Epithelial cell of umbilical artery (primary cell): Measurements from ENCODE around the gene XPOT. TPM values are rescaled to one million over a fixed set of nuclear protein-coding genes. Genes with fewer than 3 reads are reported as not detected.

Experiments
- total RNA-seq: library from RNA; depleted of rRNA; stranded (reverse); fragments of >200 nt; gene quantifications from 2 replicates; pipeline ENCODE4 v1.2.3, GENCODE V29; 2014

The XPOT gene, protein sequence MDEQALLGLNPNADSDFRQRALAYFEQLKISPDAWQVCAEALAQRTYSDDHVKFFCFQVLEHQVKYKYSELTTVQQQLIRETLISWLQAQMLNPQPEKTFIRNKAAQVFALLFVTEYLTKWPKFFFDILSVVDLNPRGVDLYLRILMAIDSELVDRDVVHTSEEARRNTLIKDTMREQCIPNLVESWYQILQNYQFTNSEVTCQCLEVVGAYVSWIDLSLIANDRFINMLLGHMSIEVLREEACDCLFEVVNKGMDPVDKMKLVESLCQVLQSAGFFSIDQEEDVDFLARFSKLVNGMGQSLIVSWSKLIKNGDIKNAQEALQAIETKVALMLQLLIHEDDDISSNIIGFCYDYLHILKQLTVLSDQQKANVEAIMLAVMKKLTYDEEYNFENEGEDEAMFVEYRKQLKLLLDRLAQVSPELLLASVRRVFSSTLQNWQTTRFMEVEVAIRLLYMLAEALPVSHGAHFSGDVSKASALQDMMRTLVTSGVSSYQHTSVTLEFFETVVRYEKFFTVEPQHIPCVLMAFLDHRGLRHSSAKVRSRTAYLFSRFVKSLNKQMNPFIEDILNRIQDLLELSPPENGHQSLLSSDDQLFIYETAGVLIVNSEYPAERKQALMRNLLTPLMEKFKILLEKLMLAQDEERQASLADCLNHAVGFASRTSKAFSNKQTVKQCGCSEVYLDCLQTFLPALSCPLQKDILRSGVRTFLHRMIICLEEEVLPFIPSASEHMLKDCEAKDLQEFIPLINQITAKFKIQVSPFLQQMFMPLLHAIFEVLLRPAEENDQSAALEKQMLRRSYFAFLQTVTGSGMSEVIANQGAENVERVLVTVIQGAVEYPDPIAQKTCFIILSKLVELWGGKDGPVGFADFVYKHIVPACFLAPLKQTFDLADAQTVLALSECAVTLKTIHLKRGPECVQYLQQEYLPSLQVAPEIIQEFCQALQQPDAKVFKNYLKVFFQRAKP
- total RNA-seq, result 67.6 and 83.9 TPM in 2 replicates

DNA sequence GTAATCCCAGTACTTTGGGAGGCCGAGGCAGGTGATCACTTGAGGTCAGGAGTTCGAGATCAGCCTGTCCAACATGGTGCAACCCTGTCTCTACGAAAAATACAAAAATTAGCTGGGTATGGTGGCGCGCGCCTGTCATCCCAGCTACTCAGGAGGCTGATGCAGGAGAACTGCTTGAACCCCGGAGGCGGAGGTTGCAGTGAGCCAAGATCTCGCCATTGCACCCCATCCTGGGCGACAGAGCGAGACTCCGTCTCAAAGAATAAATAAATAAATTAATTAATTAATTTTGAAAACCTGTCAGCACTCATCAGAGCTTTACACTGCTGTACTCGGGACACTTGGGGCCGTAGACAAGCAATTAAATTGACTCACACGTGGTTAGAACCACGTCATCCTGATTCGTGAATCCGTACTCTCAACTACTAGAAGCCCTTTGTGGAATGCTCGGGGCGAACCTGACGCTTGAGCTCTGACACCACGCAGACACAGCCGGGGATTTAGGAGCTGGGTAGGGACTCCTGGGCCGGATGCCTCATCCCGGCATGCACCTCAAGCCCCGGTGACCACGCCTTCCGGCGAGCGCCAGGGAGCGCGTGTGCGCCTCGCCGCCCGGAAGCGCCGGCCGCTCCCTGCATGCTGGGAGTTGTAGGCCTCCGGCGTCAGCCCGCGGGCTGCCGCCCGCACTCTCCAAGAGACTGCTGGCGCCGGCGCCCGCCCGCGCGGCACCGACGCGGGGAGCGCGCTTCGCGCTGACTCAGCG lies at the start of gene XPOT:
XPOT (plus strand) TSS at position 686 of the 763 bp plus-strand sequence. CDS start 5,644 bp downstream, outside the sequence.

DNA sequence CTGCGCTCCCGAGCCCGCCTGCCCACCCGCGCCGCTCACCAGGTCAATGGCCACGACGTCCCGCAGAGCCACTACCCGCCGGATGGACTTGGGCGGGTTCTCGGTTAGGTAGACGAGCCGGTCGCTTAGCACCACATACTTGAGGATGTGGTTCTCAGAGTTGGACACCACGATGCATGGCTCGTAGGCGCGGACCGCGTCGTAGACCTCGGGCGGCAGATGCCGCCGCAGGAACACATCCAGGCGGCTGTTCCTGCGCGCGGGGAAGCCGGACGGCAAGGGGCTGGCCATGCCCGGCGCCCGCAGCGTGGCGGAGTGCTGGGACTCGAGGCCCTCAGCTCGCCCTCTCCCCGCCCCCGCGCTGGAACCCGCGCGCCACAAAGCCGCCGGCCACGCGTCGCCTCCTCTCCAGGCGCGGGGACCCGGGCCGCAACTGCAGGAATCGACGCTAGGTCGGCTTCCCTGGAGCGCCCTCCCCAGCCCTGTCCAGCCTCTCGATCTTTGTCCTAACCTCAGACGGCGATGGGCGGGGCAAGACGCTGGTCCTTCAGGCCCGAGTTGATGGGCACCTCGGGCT lies 13.8 kb upstream of the XPOT start, which contains the start of gene C12orf56:
C12orf56 (minus strand) TSS at position 484 of the 577 bp plus-strand sequence; CDS start at position 291, 193 bp downstream.

DNA sequence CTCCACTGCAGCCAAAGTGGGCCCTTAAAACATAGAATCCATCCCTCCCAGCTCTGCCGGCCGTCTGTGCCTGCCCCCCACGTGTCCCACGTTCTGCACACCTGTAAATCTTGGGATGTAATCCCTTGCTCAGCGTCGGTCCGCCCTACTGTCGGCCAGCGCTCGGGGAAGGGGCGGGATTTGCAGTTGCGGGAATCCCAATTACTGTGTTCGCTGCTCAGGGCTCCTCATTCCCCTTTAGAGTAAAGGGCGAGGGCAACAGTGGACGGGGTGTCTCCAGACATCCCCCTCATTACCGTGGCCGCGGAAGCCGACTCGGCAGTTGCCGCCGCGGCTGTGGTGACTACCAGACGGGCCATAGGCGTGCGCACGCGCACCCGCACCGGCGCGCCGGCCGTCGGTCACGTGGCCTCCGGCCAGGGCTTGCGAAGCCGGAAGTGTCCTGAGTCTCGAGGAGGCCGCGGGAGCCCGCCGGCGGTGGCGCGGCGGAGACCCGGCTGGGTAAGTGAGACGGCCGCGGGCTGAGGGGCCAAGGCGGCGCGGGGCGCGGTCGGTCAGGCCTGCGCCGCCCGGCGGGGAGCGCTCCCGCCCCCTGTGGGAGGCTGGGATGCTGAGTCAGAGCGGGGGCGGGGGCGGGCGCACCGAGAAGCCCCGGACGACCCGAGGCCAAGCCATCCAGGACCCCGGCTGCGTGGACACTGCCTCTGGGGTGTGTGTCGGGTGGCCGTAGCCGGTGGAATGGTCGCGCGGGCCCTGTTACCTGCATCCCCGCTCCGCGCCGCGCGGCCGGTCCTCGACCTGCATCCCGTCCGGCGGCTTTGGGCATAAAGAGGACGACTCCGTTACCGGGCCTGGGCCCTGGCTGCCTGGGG lies 47.7 kb downstream of the XPOT start, which contains the start of gene TBK1:
TBK1 (plus strand) TSS at position 434 of the 872 bp plus-strand sequence. CDS start 3,751 bp downstream, outside the sequence.

Other genes with a start within 250 kb of the XPOT start
- 6.2 and 7.1 TPM in 2 replicates for gene KICS2, start 182.1 kb upstream of the XPOT start, total RNA-seq
- gene C12orf56, start 13.6 kb upstream of the XPOT start, total RNA-seq, result under 0.01 and 0.15 TPM in 2 replicates
- 32.5 and 44.7 TPM in 2 replicates for gene TBK1, start 47.7 kb downstream of the XPOT start, total RNA-seq
- 45.8 and 47.3 TPM in 2 replicates for gene RASSF3, start 206.1 kb downstream of the XPOT start, total RNA-seq